ENCODE data around the gene PLXNA4. TPM values are rescaled to one million over a fixed set of nuclear protein-coding genes. Genes with fewer than 3 reads are reported as not detected.

The PLXNA4 gene
- total RNA-seq, 1 experiment from 2014 or later: 0.81 TPM

DNA sequence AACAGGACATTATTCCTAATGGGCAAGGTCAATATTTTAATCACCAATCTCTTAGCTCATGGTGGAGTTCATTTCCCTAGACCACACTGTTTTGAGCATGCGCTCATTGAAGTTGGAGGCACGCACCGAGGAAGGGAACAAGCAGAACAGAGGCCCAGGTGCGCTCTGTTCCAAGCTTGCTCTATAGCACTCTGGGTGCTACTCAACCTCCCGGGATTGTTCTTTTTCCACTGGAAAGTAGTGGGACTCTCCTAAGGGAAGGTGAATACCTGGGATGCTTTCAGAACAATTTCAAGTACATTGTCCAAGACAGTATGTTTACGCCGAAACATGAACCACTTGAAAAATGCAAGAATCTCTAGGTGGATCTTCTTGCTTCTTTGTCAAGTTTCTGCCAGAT lies 16.2 kb downstream of the PLXNA4 start (continued):
- TF ChIP-seq, protein P1, sequence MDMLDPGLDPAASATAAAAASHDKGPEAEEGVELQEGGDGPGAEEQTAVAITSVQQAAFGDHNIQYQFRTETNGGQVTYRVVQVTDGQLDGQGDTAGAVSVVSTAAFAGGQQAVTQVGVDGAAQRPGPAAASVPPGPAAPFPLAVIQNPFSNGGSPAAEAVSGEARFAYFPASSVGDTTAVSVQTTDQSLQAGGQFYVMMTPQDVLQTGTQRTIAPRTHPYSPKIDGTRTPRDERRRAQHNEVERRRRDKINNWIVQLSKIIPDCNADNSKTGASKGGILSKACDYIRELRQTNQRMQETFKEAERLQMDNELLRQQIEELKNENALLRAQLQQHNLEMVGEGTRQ (CRISPR knock-in tag; IDR thresholded peaks at IDR 0.05): no peak

DNA sequence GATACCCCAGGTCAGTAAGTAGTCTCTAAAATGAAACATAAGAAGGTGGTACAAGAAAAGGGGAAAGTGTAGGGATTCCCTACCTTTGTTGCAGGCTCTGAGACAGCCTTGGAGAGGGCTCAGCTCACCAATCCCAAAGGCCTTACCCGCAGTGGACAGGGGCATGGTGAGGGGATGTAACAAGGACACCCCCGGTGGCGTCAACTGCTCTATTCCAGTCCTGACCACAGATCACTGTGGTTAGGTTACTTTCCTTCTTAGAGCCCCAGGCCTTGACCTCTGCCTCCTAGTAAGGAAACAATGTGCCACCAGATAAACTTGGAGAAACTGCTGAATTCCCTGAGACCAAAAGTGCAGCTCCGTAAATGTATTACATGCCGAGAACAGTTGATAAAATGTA lies 17.5 kb downstream of the PLXNA4 start:
- H3K27ac Mint-ChIP-seq: no peak overlapping the region

DNA sequence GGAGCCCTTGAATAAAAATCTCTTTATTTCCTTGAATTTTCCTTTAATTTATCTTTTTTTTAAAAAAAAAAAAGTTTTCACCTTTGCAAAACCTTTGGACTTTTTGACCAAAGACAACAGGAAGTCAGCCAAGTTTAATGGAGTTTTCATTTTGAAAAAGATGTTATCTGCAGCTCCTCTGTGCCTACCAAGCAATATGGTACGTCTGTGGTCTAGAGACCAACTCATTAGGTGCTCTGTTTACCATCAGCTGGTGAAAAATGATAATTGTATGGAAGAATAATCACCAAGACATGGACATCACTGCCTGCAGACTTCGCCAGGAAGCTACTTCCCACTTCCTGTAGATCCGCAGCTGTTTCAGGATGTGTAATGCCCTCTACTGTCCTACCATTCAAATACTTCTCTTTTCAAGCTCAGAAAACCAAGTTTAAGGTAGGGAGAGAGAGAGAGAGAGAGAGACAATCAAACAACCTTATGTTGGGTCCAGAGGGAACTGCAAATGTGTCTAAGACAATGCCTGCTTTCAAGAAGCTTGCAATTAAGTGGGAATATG lies 18.7 kb downstream of the PLXNA4 start:
- DNase-seq (ENCODE audit: low spot score): no peak
- peak; percentile 72 for ATAC-seq
- Mint-ChIP-seq H3K36me3 (0 out of 2 replicates have a peak, but pooled peaks cover 2% of the 10 kb centered on the region), H3K9me3 (peaks cover 4% of the 10 kb centered on the region), H3K4me3 (no peak overlapping the region), H3K4me1 (0 out of 2 replicates have a peak, but pooled peaks cover 3% of the 10 kb centered on the region), H3K27ac (no peak overlapping the region), H3K27me3 (ENCODE audit: low read depth) (peaks cover 45% of the 10 kb centered on the region)
- ChIA-PET POLR2A (no interaction called here), CTCF (interaction anchor here (0.7 to 2.6 kb wide), 15 partner anchors 11 to 263 kb away, joined by 3 to 18 read pairs (median 6); no protein-coding TSS in a partner anchor)
- TF ChIP-seq, protein P2, sequence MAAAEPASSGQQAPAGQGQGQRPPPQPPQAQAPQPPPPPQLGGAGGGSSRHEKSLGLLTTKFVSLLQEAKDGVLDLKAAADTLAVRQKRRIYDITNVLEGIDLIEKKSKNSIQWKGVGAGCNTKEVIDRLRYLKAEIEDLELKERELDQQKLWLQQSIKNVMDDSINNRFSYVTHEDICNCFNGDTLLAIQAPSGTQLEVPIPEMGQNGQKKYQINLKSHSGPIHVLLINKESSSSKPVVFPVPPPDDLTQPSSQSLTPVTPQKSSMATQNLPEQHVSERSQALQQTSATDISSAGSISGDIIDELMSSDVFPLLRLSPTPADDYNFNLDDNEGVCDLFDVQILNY (CRISPR knock-in tag; IDR thresholded peaks at IDR 0.05): no peak
- TF ChIP-seq, protein P3, sequence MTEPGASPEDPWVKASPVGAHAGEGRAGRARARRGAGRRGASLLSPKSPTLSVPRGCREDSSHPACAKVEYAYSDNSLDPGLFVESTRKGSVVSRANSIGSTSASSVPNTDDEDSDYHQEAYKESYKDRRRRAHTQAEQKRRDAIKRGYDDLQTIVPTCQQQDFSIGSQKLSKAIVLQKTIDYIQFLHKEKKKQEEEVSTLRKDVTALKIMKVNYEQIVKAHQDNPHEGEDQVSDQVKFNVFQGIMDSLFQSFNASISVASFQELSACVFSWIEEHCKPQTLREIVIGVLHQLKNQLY (CRISPR knock-in tag; IDR thresholded peaks at IDR 0.05): no peak
- TF ChIP-seq NFYB (CRISPR knock-in tag; conservative IDR thresholded peaks at IDR 0.05; ENCODE audit: low read depth): no peak
- no peak for TF ChIP-seq GABPB1 (CRISPR knock-in tag; IDR thresholded peaks at IDR 0.05)
- TF ChIP-seq, protein P4, sequence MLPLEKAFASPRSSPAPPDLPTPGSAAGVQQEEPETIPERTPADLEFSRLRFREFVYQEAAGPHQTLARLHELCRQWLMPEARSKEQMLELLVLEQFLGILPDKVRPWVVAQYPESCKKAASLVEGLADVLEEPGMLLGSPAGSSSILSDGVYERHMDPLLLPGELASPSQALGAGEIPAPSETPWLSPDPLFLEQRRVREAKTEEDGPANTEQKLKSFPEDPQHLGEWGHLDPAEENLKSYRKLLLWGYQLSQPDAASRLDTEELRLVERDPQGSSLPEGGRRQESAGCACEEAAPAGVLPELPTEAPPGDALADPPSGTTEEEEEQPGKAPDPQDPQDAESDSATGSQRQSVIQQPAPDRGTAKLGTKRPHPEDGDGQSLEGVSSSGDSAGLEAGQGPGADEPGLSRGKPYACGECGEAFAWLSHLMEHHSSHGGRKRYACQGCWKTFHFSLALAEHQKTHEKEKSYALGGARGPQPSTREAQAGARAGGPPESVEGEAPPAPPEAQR (CRISPR knock-in tag; IDR thresholded peaks at IDR 0.05): no peak
- TF ChIP-seq, protein P5, sequence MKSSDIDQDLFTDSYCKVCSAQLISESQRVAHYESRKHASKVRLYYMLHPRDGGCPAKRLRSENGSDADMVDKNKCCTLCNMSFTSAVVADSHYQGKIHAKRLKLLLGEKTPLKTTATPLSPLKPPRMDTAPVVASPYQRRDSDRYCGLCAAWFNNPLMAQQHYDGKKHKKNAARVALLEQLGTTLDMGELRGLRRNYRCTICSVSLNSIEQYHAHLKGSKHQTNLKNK (CRISPR knock-in tag; IDR thresholded peaks at IDR 0.05): no peak
- TF ChIP-seq FOXK1 (CRISPR knock-in tag; IDR thresholded peaks at IDR 0.05): no peak
- TF ChIP-seq, protein P6, sequence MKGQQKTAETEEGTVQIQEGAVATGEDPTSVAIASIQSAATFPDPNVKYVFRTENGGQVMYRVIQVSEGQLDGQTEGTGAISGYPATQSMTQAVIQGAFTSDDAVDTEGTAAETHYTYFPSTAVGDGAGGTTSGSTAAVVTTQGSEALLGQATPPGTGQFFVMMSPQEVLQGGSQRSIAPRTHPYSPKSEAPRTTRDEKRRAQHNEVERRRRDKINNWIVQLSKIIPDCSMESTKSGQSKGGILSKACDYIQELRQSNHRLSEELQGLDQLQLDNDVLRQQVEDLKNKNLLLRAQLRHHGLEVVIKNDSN (CRISPR knock-in tag; IDR thresholded peaks at IDR 0.05): no peak

More for the DNA sequence above, 17.5 kb downstream of the PLXNA4 start:
- ATAC-seq (no peak), DNase-seq (ENCODE audit: low spot score) (no peak)
- CTCF ChIA-PET: interaction anchor here (0.7 to 2.6 kb wide), 3 partner anchors 19 to 240 kb away, joined by 3 to 18 read pairs (median 13); no protein-coding TSS in a partner anchor
- H3K27me3 Mint-ChIP-seq (ENCODE audit: low read depth): peaks cover 58% of the 10 kb centered on the region
- H3K4me3 Mint-ChIP-seq: no peak overlapping the region
- peaks cover under 1% of the 10 kb centered on the region; the same call in 1 of the 2 replicates for H3K9me3 Mint-ChIP-seq
- H3K4me1 Mint-ChIP-seq: no peaks in the 10 kb centered on the region
- TF ChIP-seq FOXP1 (CRISPR knock-in tag; IDR thresholded peaks at IDR 0.05; ENCODE audit: borderline replicate concordance): no peak
- TF ChIP-seq, protein P7, sequence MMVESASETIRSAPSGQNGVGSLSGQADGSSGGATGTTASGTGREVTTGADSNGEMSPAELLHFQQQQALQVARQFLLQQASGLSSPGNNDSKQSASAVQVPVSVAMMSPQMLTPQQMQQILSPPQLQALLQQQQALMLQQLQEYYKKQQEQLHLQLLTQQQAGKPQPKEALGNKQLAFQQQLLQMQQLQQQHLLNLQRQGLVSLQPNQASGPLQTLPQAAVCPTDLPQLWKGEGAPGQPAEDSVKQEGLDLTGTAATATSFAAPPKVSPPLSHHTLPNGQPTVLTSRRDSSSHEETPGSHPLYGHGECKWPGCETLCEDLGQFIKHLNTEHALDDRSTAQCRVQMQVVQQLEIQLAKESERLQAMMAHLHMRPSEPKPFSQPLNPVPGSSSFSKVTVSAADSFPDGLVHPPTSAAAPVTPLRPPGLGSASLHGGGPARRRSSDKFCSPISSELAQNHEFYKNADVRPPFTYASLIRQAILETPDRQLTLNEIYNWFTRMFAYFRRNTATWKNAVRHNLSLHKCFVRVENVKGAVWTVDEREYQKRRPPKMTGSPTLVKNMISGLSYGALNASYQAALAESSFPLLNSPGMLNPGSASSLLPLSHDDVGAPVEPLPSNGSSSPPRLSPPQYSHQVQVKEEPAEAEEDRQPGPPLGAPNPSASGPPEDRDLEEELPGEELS (CRISPR knock-in tag; IDR thresholded peaks at IDR 0.05): no peak
- TF ChIP-seq JAZF1 (CRISPR knock-in tag; IDR thresholded peaks at IDR 0.05): no peak
- TF ChIP-seq, protein P8, sequence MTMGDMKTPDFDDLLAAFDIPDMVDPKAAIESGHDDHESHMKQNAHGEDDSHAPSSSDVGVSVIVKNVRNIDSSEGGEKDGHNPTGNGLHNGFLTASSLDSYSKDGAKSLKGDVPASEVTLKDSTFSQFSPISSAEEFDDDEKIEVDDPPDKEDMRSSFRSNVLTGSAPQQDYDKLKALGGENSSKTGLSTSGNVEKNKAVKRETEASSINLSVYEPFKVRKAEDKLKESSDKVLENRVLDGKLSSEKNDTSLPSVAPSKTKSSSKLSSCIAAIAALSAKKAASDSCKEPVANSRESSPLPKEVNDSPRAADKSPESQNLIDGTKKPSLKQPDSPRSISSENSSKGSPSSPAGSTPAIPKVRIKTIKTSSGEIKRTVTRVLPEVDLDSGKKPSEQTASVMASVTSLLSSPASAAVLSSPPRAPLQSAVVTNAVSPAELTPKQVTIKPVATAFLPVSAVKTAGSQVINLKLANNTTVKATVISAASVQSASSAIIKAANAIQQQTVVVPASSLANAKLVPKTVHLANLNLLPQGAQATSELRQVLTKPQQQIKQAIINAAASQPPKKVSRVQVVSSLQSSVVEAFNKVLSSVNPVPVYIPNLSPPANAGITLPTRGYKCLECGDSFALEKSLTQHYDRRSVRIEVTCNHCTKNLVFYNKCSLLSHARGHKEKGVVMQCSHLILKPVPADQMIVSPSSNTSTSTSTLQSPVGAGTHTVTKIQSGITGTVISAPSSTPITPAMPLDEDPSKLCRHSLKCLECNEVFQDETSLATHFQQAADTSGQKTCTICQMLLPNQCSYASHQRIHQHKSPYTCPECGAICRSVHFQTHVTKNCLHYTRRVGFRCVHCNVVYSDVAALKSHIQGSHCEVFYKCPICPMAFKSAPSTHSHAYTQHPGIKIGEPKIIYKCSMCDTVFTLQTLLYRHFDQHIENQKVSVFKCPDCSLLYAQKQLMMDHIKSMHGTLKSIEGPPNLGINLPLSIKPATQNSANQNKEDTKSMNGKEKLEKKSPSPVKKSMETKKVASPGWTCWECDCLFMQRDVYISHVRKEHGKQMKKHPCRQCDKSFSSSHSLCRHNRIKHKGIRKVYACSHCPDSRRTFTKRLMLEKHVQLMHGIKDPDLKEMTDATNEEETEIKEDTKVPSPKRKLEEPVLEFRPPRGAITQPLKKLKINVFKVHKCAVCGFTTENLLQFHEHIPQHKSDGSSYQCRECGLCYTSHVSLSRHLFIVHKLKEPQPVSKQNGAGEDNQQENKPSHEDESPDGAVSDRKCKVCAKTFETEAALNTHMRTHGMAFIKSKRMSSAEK (CRISPR knock-in tag; IDR thresholded peaks at IDR 0.05; ENCODE audit: borderline replicate concordance): no peak
- TF ChIP-seq, protein P9, sequence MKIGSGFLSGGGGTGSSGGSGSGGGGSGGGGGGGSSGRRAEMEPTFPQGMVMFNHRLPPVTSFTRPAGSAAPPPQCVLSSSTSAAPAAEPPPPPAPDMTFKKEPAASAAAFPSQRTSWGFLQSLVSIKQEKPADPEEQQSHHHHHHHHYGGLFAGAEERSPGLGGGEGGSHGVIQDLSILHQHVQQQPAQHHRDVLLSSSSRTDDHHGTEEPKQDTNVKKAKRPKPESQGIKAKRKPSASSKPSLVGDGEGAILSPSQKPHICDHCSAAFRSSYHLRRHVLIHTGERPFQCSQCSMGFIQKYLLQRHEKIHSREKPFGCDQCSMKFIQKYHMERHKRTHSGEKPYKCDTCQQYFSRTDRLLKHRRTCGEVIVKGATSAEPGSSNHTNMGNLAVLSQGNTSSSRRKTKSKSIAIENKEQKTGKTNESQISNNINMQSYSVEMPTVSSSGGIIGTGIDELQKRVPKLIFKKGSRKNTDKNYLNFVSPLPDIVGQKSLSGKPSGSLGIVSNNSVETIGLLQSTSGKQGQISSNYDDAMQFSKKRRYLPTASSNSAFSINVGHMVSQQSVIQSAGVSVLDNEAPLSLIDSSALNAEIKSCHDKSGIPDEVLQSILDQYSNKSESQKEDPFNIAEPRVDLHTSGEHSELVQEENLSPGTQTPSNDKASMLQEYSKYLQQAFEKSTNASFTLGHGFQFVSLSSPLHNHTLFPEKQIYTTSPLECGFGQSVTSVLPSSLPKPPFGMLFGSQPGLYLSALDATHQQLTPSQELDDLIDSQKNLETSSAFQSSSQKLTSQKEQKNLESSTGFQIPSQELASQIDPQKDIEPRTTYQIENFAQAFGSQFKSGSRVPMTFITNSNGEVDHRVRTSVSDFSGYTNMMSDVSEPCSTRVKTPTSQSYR (CRISPR knock-in tag; IDR thresholded peaks at IDR 0.05): no peak
- POLR2A ChIA-PET: no interaction called here
- H3K36me3 Mint-ChIP-seq: no peaks in the 10 kb centered on the region

Measured in WTC11 (cell line).